Stimulated activated CD4-positive, alpha-beta T cell treated with anti-CD3 and anti-CD28 coated beads, Interleukin-12 subunit alpha, Interleukin-12 subunit beta, amount 100 ng/mL, for 48 hours (primary cell): ENCODE results near the gene TBKBP1.
"Not testable (repeated sequence)": the region's sequence is repeated elsewhere in the genome, so short reads cannot be mapped to it uniquely, and the experiment has no call there.

ENCODE experiments used
- DNase-seq, 3 donors: peaks; one replicate each; pipeline ENCODE4 v3.0.0-alpha.2; 2020; ENCODE audit warnings: low read depth in 2 of 3, low spot score in 1 of 3

The TBKBP1 gene

GRCh38 chr17:47729476-47729875, 35.5 kb downstream of the TBKBP1 start:
- DNase-seq, result no peak

GRCh38 chr17:47730681-47731080, 36.7 kb downstream of the TBKBP1 start:
- DNase-seq, result no peak

- no peak for DNase-seq
Observed at GRCh38 chr17:47731396-47731795, 37.4 kb downstream of the TBKBP1 start.

- DNase-seq, result no peak
Observed at GRCh38 chr17:47732399-47733046, 38.6 kb downstream of the TBKBP1 start.

- peak; percentile 86 to 92 (median 87) for DNase-seq
Observed at GRCh38 chr17:47733047-47733673, 39.2 kb downstream of the TBKBP1 start, which contains the start of gene TBX21. Gene TBX21, plus strand, starts transcription at chr17:47733236. Its CDS starts 219 bp downstream, at chr17:47733455.

- DNase-seq, result no peak
Observed at GRCh38 chr17:47733674-47734410, 39.9 kb downstream of the TBKBP1 start.

GRCh38 chr17:47735139-47735464, 41.1 kb downstream of the TBKBP1 start:
- DNase-seq, result no peak

- no peak for DNase-seq
Observed at GRCh38 chr17:47735536-47736011, 41.6 kb downstream of the TBKBP1 start.

- DNase-seq, result no peak
Observed at GRCh38 chr17:47736501-47737495, 42.8 kb downstream of the TBKBP1 start.

- DNase-seq, result no peak
Observed at GRCh38 chr17:47738178-47738577, 44.2 kb downstream of the TBKBP1 start.

- DNase-seq, result no peak
Observed at GRCh38 chr17:47739150-47739549, 45.2 kb downstream of the TBKBP1 start.

- not testable (repeated sequence) for DNase-seq
Observed at GRCh38 chr17:47739945-47740344, 46.0 kb downstream of the TBKBP1 start.

GRCh38 chr17:47741109-47741792, 47.3 kb downstream of the TBKBP1 start:
- DNase-seq, result no peak

- no peak for DNase-seq
Observed at GRCh38 chr17:47741793-47742145, 47.8 kb downstream of the TBKBP1 start.

GRCh38 chr17:47742319-47743181, 48.6 kb downstream of the TBKBP1 start:
- no peak for DNase-seq

- no peak for DNase-seq
Observed at GRCh38 chr17:47744168-47745036, 50.4 kb downstream of the TBKBP1 start.

GRCh38 chr17:47745037-47745380, 51.0 kb downstream of the TBKBP1 start:
- no peak for DNase-seq

GRCh38 chr17:47751471-47751870, 57.5 kb downstream of the TBKBP1 start:
- no peak for DNase-seq

- no peak for DNase-seq
Observed at GRCh38 chr17:47757386-47757785, 63.4 kb downstream of the TBKBP1 start.
